ENCODE measurements around the gene FNIP2. TPM values are rescaled to one million over a fixed set of nuclear protein-coding genes. Genes with fewer than 3 reads are reported as not detected.

FNIP2 gene
- total and polyA plus RNA-seq, 10 donors: 2.4 to 59.1 (median 36.7) TPM

GRCh38 chr4:158859661-158860060, 90.8 kb downstream of the FNIP2 start:
- TF ChIP-seq POLR2A (IDR thresholded peaks at IDR 0.05) (no peak), POLR2AphosphoS5 (IDR thresholded peaks at IDR 0.05) (no peak), CTCF (IDR thresholded peaks at IDR 0.05 in 8 of 11, conservative IDR thresholded peaks at IDR 0.05 in 3 of 11) (no peak)
- Histone ChIP-seq H3K27ac (no peak overlapping the region), H3K9me3 (no peaks in the 10 kb centered on the region), H3K36me3 (peaks cover 0 to 58% (median 7%) of the 10 kb centered on the region in 6 donors), H3K4me3 (no peak overlapping the region), H3K27me3 (replicated peaks in 1 of 7) (no peaks in the 10 kb centered on the region), H3K4me1 (no peaks in the 10 kb centered on the region)
- intact Hi-C loops (cut with DNase I; ENCODE audit: low total_unique reads): loop anchor here (10.0 kb wide), 2 partner anchors 345 to 585 kb away; no protein-coding TSS in a partner anchor
- no peak for DNase-seq
- 95 to 98% (median 95%) methylated on average over 4 of the region's 4 CpGs for WGBS, 5 donors

DNA sequence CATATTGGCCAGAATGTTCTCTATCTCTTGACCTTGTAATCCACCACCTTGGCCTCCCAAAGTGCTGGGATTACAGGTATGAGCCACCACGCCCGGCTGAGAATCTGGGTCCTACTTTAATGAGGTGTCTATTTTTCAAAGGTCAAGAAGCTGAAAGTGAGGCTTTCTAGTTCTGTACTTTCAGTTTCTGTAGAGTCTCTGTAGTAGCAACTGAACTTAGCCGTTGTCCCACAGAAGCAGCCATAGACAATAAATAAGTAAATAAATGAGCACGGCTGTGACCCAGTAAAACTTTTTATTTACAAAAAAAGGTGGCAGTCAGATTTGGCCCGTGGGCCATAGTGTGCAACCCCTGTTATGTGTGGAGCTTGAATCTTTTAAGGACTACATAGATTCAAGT, 92.0 kb downstream of the FNIP2 start:
- DNase-seq: no peak
- WGBS, 5 donors: 72 to 86% (median 73%) methylated on average over 5 of the region's 5 CpGs
- H3K27me3 ChIP-seq (replicated peaks in 1 of 7): no peaks in the 10 kb centered on the region
- H3K4me3 ChIP-seq: no peak overlapping the region
- peaks cover 0 to 61% (median 7%) of the 10 kb centered on the region in 6 donors for H3K36me3 ChIP-seq
- no peaks in the 10 kb centered on the region for H3K4me1 ChIP-seq
- H3K27ac ChIP-seq: no peak overlapping the region
- intact Hi-C loops (cut with DNase I; ENCODE audit: low total_unique reads): no loop called here
- no peaks in the 10 kb centered on the region for H3K9me3 ChIP-seq
- no peak for TF ChIP-seq POLR2AphosphoS5 (IDR thresholded peaks at IDR 0.05)

DNA sequence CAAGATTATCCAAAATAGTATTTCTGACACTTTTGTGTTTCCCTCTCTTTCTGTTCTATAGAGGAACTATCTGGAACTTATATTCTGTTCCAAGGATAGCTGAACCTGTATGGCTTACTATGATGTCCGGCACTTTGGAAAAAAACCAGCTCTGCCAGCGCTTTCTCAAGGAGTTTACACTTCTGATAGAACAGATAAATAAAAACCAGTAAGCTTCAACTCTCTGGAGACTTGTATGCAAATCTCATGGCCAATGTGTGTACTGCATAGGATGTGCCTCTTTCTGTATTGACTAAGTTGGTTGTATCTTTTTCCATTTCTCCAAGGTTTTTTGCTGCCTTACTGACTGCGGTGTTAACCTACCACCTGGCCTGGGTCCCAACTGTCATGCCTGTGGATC, 92.5 kb downstream of the FNIP2 start:
- DNase-seq: no peak
- Histone ChIP-seq H3K36me3 (peaks cover 0 to 62% (median 7%) of the 10 kb centered on the region in 6 donors), H3K4me1 (no peaks in the 10 kb centered on the region), H3K27ac (no peak overlapping the region), H3K9me3 (no peaks in the 10 kb centered on the region), H3K4me3 (no peak overlapping the region), H3K27me3 (replicated peaks in 1 of 7) (no peaks in the 10 kb centered on the region)
- no peak for TF ChIP-seq POLR2AphosphoS5 (IDR thresholded peaks at IDR 0.05)
- no peak for TF ChIP-seq POLR2A (IDR thresholded peaks at IDR 0.05)
- TF ChIP-seq CTCF (IDR thresholded peaks at IDR 0.05 in 8 of 11, conservative IDR thresholded peaks at IDR 0.05 in 3 of 11): no peak
- WGBS, 5 donors: 90 to 99% (median 95%) methylated on average over 3 of the region's 3 CpGs
- intact Hi-C loops (cut with DNase I; ENCODE audit: low total_unique reads): no loop called here

DNA sequence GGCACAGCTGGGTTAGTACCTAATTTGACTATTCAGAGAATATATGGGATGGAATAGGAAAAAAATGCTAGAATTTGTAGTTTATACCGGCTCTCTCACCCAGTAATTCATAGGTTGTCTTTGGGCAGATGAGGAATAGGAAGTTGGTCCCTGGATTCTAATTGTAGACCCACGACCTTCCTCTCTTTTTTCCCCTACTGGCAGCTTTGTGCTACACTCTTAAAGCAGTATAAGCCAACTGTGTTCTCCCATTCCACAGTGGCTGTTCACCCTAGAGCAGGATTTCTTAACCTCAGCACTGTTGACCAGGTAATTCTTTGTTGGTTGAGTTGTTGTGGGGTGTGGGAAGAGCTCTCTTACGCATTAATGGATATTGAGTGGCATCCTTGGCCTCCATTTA, 92.9 kb downstream of the FNIP2 start:
- no peak for TF ChIP-seq CTCF (IDR thresholded peaks at IDR 0.05 in 8 of 11, conservative IDR thresholded peaks at IDR 0.05 in 3 of 11)
- TF ChIP-seq POLR2A (IDR thresholded peaks at IDR 0.05): no peak
- no peaks in the 10 kb centered on the region for H3K9me3 ChIP-seq
- H3K27me3 ChIP-seq (replicated peaks in 1 of 7): no peaks in the 10 kb centered on the region
- H3K4me1 ChIP-seq: no peaks in the 10 kb centered on the region
- H3K4me3 ChIP-seq: no peak overlapping the region
- no peak for DNase-seq
- WGBS, 5 donors: 75 to 89% (median 86%) methylated on average over 3 of the region's 3 CpGs
- peaks cover 0 to 67% (median 7%) of the 10 kb centered on the region in 6 donors for H3K36me3 ChIP-seq
- intact Hi-C loops (cut with DNase I; ENCODE audit: low total_unique reads): no loop called here
- no peak overlapping the region for H3K27ac ChIP-seq

GRCh38 chr4:158863296-158863695, 94.5 kb downstream of the FNIP2 start:
- Histone ChIP-seq H3K36me3 (peaks cover 0 to 82% (median 8%) of the 10 kb centered on the region in 6 donors), H3K27ac (no peak overlapping the region), H3K4me3 (no peak overlapping the region), H3K9me3 (no peaks in the 10 kb centered on the region), H3K4me1 (no peaks in the 10 kb centered on the region), H3K27me3 (replicated peaks in 1 of 7) (no peaks in the 10 kb centered on the region)
- TF ChIP-seq POLR2A (IDR thresholded peaks at IDR 0.05): no peak
- no peak for TF ChIP-seq CTCF (IDR thresholded peaks at IDR 0.05 in 8 of 11, conservative IDR thresholded peaks at IDR 0.05 in 3 of 11)
- no peak for TF ChIP-seq POLR2AphosphoS5 (IDR thresholded peaks at IDR 0.05)
- 93 to 97% (median 95%) methylated on average over 5 of the region's 5 CpGs for WGBS, 5 donors
- intact Hi-C loops (cut with DNase I; ENCODE audit: low total_unique reads): no loop called here
- no peak for DNase-seq
